ENCODE data around the gene SLC25A44.

- no peak for TF ChIP-seq GATA2 (IDR thresholded peaks at IDR 0.05; ENCODE audit: low read depth, low read length)
- no peak for TF ChIP-seq GATA3 (IDR thresholded peaks at IDR 0.05; ENCODE audit: low read depth, low read length)
Observed at GRCh38 chr1:156157966-156158365, 35.9 kb upstream of the SLC25A44 start.

All from SH-SY5Y (cell line).